Measurements from ENCODE around the gene CLMP. TPM values are rescaled to one million over a fixed set of nuclear protein-coding genes. Genes with fewer than 3 reads are reported as not detected.

The CLMP gene
- total RNA-seq, 3 donors from 2014 or later: 4.7 to 84.9 (median 11.0) TPM

DNA sequence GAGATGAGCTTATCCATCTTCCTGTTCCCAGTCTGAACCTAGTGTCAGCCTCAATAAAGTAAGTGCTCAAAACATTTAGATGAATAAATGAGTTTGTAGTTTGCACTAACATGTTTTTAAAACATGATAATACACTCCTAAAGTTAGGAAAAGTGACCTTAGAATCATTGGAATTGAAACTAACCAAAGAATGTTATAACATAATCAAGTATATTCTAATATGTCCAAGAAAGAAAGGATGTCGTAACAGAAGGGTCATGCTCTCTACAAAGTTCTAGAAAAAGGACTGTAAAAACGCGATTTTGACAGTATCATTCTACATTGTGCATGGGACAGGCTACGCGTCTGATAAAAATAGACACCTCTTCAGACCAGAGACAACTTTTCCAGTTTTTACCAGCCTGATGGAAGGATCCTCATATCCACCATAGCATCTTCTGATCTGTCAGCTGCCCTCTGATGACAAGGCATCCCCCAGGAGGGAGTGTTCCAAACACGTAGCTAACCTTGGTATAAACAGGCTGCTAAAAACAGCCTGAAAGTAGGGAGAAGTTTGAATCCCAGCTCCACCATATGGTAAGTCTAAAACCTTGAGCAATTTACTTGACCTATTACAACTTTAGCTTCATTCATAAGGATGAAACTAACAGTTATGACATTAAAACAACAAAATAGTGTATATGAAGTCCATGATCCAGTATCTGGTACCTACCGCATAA, 30.2 kb downstream of the CLMP start:
- H3K4me1 ChIP-seq (ENCODE audit: low read depth): no peaks in the 10 kb centered on the region
- DNase-seq (no peak), ATAC-seq (no peak)
- H3K9me3 ChIP-seq: no peaks in the 10 kb centered on the region
- H3K4me3 ChIP-seq: no peak overlapping the region
- TF ChIP-seq, protein P1, sequence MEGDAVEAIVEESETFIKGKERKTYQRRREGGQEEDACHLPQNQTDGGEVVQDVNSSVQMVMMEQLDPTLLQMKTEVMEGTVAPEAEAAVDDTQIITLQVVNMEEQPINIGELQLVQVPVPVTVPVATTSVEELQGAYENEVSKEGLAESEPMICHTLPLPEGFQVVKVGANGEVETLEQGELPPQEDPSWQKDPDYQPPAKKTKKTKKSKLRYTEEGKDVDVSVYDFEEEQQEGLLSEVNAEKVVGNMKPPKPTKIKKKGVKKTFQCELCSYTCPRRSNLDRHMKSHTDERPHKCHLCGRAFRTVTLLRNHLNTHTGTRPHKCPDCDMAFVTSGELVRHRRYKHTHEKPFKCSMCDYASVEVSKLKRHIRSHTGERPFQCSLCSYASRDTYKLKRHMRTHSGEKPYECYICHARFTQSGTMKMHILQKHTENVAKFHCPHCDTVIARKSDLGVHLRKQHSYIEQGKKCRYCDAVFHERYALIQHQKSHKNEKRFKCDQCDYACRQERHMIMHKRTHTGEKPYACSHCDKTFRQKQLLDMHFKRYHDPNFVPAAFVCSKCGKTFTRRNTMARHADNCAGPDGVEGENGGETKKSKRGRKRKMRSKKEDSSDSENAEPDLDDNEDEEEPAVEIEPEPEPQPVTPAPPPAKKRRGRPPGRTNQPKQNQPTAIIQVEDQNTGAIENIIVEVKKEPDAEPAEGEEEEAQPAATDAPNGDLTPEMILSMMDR (IDR thresholded peaks at IDR 0.05): no peak
- intact Hi-C loops (cut with DNase I, micrococcal nuclease): loop anchor here in 1 of 2 donors (10.0 kb wide), 1 partner anchor 50 kb away; no protein-coding TSS in a partner anchor
- no peaks in the 10 kb centered on the region for H3K36me3 ChIP-seq (ENCODE audit: low read depth)

DNA sequence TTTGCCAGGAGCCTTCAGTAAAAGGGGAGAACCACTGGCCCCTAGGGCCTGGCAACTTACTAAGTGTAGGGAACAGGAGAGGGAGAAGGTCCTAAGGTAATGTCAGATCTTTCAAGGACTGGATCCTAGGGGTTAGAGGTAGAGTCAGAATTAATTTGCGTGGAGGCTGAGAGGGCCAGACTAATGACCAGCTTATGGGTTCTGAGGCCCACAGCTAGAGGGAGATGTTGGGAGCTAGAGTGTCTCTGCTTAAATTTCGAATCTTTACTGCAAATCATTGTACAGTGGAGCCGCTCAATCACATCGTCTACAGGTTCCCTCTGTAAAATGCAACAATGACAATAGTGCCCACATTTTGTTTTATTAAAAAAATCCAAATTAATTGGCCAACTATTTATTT, 31.4 kb downstream of the CLMP start:
- H3K36me3 ChIP-seq (ENCODE audit: low read depth): no peaks in the 10 kb centered on the region
- intact Hi-C loops (cut with DNase I, micrococcal nuclease): loop anchor here in 1 of 2 donors (10.0 kb wide), 1 partner anchor 49 kb away; no protein-coding TSS in a partner anchor
- TF ChIP-seq, protein P1 (IDR thresholded peaks at IDR 0.05): no peak
- no peak for ATAC-seq
- no peak for DNase-seq
- no peaks in the 10 kb centered on the region for H3K9me3 ChIP-seq
- H3K4me1 ChIP-seq (ENCODE audit: low read depth): no peaks in the 10 kb centered on the region
- H3K4me3 ChIP-seq: no peak overlapping the region

DNA sequence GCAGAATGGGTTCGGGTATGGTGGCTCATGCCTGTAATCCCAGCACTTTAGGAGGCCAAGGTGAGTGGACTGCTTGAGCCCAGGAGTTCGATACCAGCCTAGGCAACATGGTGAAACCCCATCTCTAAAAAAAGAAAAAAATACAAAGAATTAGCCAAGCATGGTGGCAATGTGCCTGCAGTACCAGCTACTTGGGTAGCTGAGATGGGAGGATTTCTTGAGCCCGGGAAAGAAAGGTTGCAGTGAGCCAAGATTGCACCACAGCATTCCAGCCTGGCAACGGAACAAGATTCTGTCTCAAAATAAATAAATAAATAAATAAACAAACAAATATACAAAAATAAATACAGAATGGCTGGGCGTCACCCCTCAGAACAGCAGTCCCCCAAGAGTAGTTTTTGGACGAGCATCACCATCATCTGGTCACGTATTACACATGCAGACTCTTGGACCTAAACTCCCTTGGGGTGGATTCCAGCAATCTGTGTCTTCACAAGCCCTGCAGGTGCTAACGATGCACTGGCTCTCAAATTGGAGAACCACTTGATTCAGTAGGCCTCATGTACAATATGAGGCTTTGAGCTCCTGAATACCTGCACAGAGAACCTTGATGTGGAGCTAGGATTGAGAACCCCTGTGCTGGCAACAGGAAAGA, 33.5 kb downstream of the CLMP start:
- ATAC-seq (no peak), DNase-seq (no peak)
- H3K9me3 ChIP-seq: no peaks in the 10 kb centered on the region
- H3K36me3 ChIP-seq (ENCODE audit: low read depth): no peaks in the 10 kb centered on the region
- intact Hi-C loops (cut with DNase I, micrococcal nuclease): loop anchor here in 1 of 2 donors (10.0 kb wide), 1 partner anchor 47 kb away; no protein-coding TSS in a partner anchor
- H3K4me3 ChIP-seq: no peak overlapping the region
- no peaks in the 10 kb centered on the region for H3K4me1 ChIP-seq (ENCODE audit: low read depth)
- TF ChIP-seq, protein P1 (IDR thresholded peaks at IDR 0.05): no peak

DNA sequence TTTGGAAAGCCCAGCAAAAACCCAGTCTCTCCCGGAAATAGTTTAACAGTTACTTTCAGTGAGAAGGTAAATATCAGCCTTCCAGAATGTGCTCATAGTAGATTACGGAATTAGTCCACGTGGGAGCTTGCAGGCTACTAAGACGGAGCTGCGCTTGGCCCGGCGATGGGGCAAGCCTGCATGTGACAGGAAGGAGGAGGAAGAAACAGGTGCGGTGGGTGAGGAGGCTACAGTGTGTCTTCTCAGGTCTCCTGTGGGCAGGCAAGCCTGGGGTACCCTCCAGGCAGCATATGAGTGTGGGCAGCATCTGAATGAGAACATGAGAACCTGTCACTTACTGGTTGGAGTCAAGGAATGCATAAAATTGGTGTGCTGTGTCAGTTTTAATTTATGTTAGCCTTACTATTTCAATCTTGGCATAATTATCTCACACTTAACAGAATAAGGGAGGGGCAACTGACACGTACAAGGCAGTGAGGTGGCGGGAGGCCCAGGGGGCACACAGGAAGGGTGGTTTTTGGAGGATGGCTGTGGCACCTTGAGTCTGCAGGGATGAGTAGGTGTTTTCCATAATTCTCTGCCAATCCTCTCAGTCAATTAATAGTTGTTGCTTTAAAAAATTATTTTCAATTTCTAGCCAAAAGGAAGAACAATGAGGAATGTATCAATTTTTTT, 35.7 kb downstream of the CLMP start:
- ATAC-seq: no peak

More for the DNA sequence above, 35.7 kb downstream of the CLMP start:
- intact Hi-C loops (cut with DNase I, micrococcal nuclease): no loop called here
- TF ChIP-seq, protein P1 (IDR thresholded peaks at IDR 0.05): no peak
- Histone ChIP-seq H3K9me3 (no peaks in the 10 kb centered on the region), H3K36me3 (ENCODE audit: low read depth) (no peaks in the 10 kb centered on the region), H3K4me1 (ENCODE audit: low read depth) (no peaks in the 10 kb centered on the region), H3K4me3 (no peak overlapping the region)
- DNase-seq: no peak

Data from mucosa of descending colon (tissue), 3 donors.